ENCODE data around the gene HEATR5A.
"Not testable (repeated sequence)": the region's sequence is repeated elsewhere in the genome, so short reads cannot be mapped to it uniquely, and the experiment has no call there.

The HEATR5A gene

DNA sequence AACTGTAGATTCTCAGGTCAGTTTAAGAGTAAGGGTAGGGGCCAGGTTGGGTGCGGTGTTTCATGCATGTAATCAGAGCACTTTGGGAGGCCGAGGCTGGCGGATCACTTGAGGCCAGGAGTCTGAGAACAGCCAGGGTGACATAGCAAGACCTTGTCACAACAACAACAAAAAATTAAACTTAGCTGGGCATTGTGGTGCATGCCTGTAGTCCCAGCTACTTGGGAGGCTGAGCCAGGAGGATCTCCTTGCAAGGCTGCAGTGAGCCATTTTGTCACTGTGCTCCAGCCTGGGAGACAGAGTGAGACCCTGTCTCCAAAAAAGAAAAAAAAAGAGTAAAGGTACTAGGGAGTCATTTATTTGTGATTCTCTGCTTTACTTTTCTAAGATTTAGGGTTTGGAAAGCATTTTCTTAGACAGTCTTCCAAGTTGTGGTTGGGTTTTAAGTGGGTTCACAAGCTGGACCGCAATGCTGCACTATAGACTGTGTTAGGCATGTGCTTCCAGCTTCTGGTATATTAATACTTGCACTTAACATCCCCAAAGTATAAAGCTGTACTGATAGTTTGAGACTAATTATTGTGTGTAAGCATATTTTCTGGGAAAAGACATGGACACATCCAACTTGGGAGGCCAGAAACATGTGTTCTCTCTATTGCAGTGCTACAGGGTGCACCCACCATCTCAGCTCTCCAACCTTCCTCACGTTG, 163.7 kb downstream of the HEATR5A start:
- DNase-seq (ENCODE audit: low spot score) = no peak

DNA sequence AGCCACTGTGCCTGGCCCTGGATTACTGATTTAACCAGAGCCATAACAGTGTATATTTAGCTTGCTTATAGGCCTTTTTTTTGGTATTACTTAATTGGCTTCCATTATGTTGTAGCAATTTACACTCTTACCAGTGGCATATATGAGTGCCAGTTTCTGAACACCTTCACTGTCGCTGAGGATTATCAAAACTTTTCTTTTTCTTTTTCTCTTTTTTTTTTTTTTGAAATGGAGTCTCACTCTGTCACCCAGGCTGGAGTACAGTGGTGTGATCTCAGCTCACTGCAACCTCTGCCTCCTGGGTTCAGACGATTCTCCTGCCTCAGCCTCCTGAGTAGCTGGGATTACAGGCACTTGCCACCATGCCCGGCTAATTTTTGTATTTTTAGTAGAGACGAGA, 164.4 kb downstream of the HEATR5A start:
- not testable (repeated sequence) for DNase-seq (ENCODE audit: low spot score)

DNA sequence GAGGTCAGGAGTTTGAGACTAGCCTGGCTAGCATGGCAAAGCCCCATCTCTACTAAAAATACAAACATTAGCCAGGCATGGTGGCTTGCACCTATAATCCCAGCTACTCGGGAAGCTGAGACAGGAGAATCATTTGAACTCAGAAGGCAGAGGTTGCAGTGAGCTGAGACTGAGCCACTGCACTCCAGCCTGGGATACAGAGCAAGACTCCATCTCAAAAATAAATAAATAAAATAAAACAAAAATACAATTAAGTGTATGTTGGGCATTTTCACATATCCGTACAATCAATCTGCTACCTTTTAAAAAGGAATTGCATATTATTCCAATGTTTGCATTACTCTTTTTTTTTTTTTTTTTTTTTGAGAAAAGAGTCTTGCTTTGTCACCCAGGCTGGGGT, 165.1 kb downstream of the HEATR5A start:
- DNase-seq (ENCODE audit: low spot score) = no peak

DNA sequence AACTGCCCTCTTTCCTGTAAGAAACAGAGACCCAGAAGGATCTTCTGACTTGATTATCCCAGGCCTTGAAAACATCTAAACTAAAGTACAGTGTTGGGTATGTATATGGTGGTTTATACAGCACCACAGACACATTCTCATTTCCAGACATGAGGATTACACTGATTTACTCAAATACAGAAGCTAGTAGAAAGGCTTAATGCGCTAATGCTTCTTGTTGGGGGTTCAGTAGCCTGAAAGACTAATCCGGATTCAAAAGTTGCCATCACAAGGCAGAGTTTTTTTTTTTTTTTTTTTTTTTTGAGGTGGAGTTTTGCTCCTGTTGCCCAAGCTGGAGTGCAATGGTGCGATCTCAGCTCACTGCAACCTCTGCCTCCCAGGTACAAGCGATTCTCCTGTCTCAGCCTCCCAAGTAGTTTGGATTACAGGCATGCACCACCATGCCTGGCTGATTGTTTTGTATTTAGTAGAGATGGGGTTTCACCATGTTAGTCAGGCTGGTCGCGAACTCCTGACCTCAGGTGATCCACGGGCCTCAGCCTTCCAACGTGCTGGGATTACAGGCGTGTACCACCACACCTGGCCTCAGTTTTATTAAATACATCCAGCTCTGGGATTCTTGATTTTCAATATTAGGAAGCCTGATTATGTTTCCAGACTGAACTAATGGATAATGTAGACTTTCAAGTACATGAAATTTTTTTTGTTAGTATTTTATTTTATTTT, 166.4 kb downstream of the HEATR5A start:
- no peak for DNase-seq (ENCODE audit: low spot score)

DNA sequence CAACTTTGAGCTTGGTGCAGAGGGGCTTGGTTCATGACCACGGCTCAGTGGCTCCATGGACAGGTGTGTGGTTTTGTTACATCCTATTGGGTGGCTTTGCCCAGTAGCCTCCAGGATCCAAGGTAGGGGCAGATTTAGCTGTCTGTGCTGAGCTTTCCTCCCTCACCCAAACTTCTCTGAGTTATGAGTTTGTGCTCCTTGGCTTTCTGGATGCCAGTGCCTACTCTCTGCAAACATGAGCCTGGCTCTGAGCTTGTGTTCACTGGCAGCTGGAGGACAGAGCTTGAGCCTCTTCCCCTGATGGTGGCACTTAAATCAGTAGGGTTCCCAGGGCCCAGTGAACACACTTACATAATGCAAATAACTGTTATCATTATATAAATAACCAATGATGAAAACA, 167.5 kb downstream of the HEATR5A start:
- no peak for DNase-seq (ENCODE audit: low spot score)

DNA sequence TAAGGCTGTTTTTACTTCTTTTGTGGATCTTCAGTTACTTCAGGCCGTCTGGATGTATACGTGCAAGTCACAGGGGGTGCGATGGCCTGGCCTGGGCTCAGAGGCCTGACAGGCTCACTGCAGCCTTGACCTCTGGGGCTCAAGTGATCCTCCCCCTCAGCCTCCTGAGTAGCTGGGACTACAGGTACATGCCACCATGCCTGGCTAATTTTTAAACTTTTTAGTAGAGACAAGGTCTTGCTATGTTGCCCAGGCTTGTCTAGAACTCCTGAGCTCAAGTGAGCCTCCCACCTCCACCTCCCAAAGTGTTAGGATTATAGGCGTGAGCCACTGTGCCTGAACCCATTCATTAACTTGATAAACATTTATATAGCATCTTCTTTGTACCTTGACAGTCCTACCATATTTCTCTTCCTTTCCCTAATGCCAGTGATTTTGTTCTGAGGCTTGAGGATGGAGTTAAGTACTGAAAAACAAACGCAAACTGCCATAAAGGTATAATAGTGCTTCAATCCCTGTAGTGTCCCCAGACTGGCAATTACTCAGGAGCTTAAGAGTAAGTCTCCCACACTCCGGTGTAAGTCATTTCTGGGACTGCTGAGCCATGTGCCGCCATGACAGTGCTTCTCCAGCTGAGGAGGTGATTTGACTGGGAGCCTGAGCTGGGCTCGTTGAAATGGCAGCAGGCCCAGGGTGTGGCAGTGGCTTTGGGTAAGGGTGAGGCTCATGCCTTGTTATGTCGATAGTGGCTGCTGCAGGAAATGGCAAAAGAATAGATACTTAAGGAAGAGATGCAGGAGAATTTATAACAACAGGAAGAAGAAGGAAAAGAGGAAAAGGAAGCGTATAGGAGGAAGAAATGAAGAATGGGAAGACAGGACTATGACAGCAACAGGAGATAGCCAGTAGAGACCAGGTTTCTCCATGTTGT, 169.1 kb downstream of the HEATR5A start:
- no peak for DNase-seq (ENCODE audit: low spot score)

DNA sequence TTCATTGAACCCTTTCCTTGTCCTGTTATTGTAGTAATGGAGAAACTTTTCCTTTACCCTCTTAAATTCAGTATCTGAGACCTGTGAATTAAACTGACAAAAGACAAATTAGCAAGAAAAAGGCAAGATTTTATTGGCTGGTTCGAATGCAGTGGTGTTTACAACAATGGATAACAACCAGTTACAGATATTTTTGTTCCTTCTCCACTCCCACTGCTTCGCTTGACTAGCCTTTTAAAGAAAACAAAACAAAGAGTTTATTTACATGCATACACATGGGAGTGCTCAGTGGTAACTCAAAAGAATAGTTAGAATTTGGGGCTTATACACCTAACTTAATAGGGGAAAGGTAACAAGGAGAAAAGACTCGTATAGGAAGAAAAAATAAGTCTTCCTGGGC, 175.7 kb downstream of the HEATR5A start:
- DNase-seq (ENCODE audit: low spot score) = no peak

DNA sequence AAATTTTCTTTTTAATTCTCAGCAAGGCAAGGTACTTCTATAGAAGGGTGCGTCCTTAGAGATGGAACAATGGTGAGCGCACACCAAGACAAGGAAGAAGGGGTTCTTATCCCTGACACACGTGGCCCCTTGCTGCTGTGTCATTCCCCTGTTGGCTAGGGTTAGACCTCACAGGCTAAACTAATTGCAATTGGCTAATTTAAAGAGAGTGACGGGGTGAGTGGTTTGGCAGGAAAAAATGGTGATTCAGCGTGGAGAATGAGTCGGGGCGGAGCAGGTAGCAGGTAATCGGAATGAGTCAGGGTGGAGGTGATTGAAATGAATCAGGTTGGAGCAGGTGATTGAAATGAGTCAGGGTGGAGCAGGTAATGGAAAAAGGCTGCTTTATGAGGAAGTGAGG, 176.5 kb downstream of the HEATR5A start:
- DNase-seq (ENCODE audit: low spot score) = no peak

DNA sequence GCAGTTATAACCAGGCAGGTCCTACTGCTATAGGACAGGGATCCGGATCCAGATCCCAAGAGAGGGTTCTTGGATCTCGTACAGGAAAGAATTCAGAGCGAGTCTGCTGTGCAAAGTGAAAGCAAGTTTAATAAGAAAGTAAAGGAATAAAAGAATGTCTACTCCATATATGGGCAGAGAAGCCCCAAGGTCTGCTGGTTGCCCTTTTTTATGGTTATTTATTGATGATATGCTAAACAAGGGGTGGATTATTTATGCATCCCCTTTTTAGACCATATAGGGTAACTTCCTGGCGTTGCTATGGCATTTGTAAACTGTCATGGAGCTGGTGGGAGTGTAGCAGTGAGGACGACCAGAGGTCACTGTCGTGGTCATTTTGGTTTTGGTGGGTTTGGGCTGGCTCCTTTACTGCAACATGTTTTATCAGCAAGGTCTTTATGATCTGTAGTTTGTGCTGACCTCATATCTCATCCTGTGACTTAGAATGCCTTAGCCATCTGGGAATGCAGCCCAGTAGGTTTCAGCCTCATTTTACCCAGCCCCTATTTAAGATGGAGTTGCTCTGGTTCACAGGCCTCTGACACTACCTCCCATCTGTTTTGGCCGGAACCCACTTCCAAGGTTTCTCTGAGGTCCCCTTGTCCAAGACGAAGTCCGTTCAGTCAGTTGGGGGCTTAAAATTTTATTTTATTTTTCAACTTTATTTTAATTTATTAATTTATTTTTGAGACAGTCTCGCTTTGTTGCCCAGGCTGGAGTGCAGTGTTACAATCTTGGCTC, 178.0 kb downstream of the HEATR5A start:
- not testable (repeated sequence) for DNase-seq (ENCODE audit: low spot score)

Data from germinal center (tissue), 1 donor.